Stomach (tissue), 9 donors: Measurements from ENCODE around the gene ARHGAP28. TPM values are rescaled to one million over a fixed set of nuclear protein-coding genes. Genes with fewer than 3 reads are reported as not detected.

Source experiments
- DNase-seq, 2 donors: peaks; one replicate each; pipeline versions ENCODE4 v3.0.0 to v3.0.0-alpha.2; 2013 to 2019
- H3K27ac ChIP-seq, 5 donors: fragments of 200-600 bp in 4 of 5; sonication (generic) in 4 of 5; one replicate each; pipeline ENCODE4 v1.5.1; 2013 to 2019; ENCODE audit warnings: mild to moderate bottlenecking in 1 of 5, moderate library complexity in 1 of 5
- H3K27me3 ChIP-seq, 3 donors: fragments of 200-600 bp; sonication (generic); one replicate each; pipeline ENCODE4 v1.5.1; 2017 to 2019; ENCODE audit warnings: mixed run types in 1 of 3
- H3K36me3 ChIP-seq, 4 donors: fragments of 200-600 bp; sonication (generic); 1 replicate in 3 of 4; 2 replicates in 1 of 4; pipeline ENCODE4 v1.5.1; 2016 to 2019
- H3K4me1 ChIP-seq, 4 donors: fragments of 200-600 bp; sonication (generic); one replicate each; pipeline ENCODE4 v1.5.1; 2016 to 2019
- H3K4me3 ChIP-seq, 4 donors: fragments of 200-600 bp; sonication (generic) in 3 of 4; one replicate each; pipeline ENCODE4 v1.5.1; 2016 to 2019; ENCODE audit warnings: mild to moderate bottlenecking in 1 of 4
- H3K9me3 ChIP-seq, 4 donors: fragments of 200-600 bp; sonication (generic); one replicate each; pipeline ENCODE4 v1.5.1; 2016 to 2019
- CTCF ChIP-seq, 7 experiments: fragments of 450-650 bp in 4 of 7; fragments of 200-600 bp in 3 of 7; sonication (generic) in 3 of 7; IDR thresholded peaks; one replicate each; pipeline ENCODE4 v1.5.1; 2016 to 2019; ENCODE audit warnings: antibody characterized with exemption in 7 of 7, control low read depth in 2 of 7, mild to moderate bottlenecking in 1 of 7
- EP300 ChIP-seq: sonication (generic); formaldehyde crosslinking; IDR thresholded peaks from one replicate; pipeline ENCODE4 v1.6.1; 2017; ENCODE audit warnings: antibody characterized with exemption
- POLR2A ChIP-seq, 4 donors: fragments of 450-650 bp; IDR thresholded peaks; one replicate each; pipeline ENCODE4 v1.6.1; 2016; ENCODE audit warnings: antibody characterized with exemption in 4 of 4, control low read depth in 2 of 4, mild to moderate bottlenecking in 1 of 4, moderate library complexity in 1 of 4
- POLR2AphosphoS5 ChIP-seq, 3 donors: sonication (generic); formaldehyde crosslinking; IDR thresholded peaks; one replicate each; pipeline ENCODE4 v1.6.1; 2016; ENCODE audit warnings: antibody characterized with exemption in 3 of 3
- WGBS, 5 donors: extraction: QIAGEN DNeasy Blood & Tissue Kit in 3 of 5; methylation state at CpG; one replicate each; pipeline versions ENCODE4 v1.1.5 to v1.1.7; 2013 to 2018; 5-methylcytosine and 5-hydroxymethylcytosine counted together
- intact Hi-C: fragments of 100-400 bp; cut with DNase I; formaldehyde crosslinking; loops from one replicate; pipeline ENCODE4 v1.15.1; 2023; ENCODE audit warnings: low total_unique reads
- polyA plus RNA-seq, 3 donors: library from polyadenylated mRNA; stranded (reverse); fragments of 200-250 nt; gene quantifications; one replicate each; pipeline ENCODE4 v1.2.3, GENCODE V29; 2013
- total RNA-seq, 5 donors: library from RNA; depleted of rRNA; stranded (reverse); fragments of >200 nt; gene quantifications; one replicate each; pipeline versions ENCODE4 v1.1.0 to v1.2.3, GENCODE V29; 2014 to 2016
- donor health status: healthy with polysubstance abuse.
- donor health status: Bipolar disorder and iron deficiency.
- donor health status: healthy.

The ARHGAP28 gene
- total and polyA plus RNA-seq, 8 donors: 0.73 to 33.8 (median 3.6) TPM

- intact Hi-C loops: no loop called here
- no peak for DNase-seq
- 73 to 83% (median 79%) methylated on average over 2 of the region's 2 CpGs for WGBS, 5 donors
- no peaks in the 10 kb centered on the region for H3K27me3 ChIP-seq
- TF ChIP-seq POLR2A (IDR thresholded peaks at IDR 0.05) (no peak), CTCF (IDR thresholded peaks at IDR 0.05) (no peak), EP300 (no peak), POLR2AphosphoS5 (IDR thresholded peaks at IDR 0.05) (no peak)
- H3K4me3 ChIP-seq: no peak overlapping the region
- peaks cover 0 to 12% (median 0%) of the 10 kb centered on the region in 4 donors for H3K4me1 ChIP-seq
- H3K36me3 ChIP-seq: no peaks in the 10 kb centered on the region
- peak overlapping the region in 1 of 5 donors; percentile 40 for H3K27ac ChIP-seq
- H3K9me3 ChIP-seq: peaks cover 0 to 10% (median 7%) of the 10 kb centered on the region in 4 donors
Measured at GRCh38 chr18:6748241-6748640, 18.7 kb downstream of the ARHGAP28 start.

- DNase-seq: no peak
- H3K9me3 ChIP-seq: peaks cover 0 to 10% (median 7%) of the 10 kb centered on the region in 4 donors
- H3K27me3 ChIP-seq: no peaks in the 10 kb centered on the region
- no peak overlapping the region for H3K4me3 ChIP-seq
- intact Hi-C loops: no loop called here
- no peaks in the 10 kb centered on the region for H3K36me3 ChIP-seq
- 74 to 100% (median 94%) methylated on average over 1 of the region's 1 CpG for WGBS, 5 donors
- peaks cover 0 to 12% (median 0%) of the 10 kb centered on the region in 4 donors for H3K4me1 ChIP-seq
- TF ChIP-seq CTCF (IDR thresholded peaks at IDR 0.05) (no peak), EP300 (no peak), POLR2A (IDR thresholded peaks at IDR 0.05) (no peak), POLR2AphosphoS5 (IDR thresholded peaks at IDR 0.05) (no peak)
- H3K27ac ChIP-seq: no peak overlapping the region
Measured at GRCh38 chr18:6750411-6750810, 20.9 kb downstream of the ARHGAP28 start.

DNA sequence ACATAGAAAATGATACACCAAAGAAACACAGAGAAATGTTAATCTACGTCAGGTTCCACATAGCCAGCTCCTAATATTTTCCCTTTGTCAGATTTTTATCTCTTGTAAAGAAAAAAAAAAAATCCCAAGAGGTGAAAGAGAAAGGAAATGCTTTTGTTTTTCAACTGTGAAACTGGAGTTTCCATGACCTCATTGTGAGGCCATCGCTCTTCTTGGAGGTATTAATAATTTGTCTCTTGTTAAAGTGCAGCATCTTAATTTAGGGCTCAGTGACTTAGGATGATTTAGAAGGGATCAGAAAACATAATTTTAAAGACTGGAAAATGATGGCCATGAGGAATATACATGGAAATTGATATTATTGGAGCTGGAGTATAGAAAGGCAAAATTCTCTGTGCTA lies 21.7 kb downstream of the ARHGAP28 start:
- DNase-seq: peak in 1 of 2 donors; percentile 53
- Histone ChIP-seq H3K4me3 (no peak overlapping the region), H3K4me1 (peaks cover 0 to 12% (median 0%) of the 10 kb centered on the region in 4 donors), H3K36me3 (no peaks in the 10 kb centered on the region), H3K9me3 (peaks cover 0 to 10% (median 7%) of the 10 kb centered on the region in 4 donors), H3K27me3 (no peaks in the 10 kb centered on the region), H3K27ac (peak overlapping the region in 2 of 5 donors; percentile 7 to 39)
- no peak for TF ChIP-seq POLR2AphosphoS5 (IDR thresholded peaks at IDR 0.05)
- no peak for TF ChIP-seq POLR2A (IDR thresholded peaks at IDR 0.05)
- TF ChIP-seq EP300: no peak
- no peak for TF ChIP-seq CTCF (IDR thresholded peaks at IDR 0.05)
- WGBS, 5 donors: 64 to 82% (median 75%) methylated on average over 2 of the region's 2 CpGs
- intact Hi-C loops: no loop called here

DNA sequence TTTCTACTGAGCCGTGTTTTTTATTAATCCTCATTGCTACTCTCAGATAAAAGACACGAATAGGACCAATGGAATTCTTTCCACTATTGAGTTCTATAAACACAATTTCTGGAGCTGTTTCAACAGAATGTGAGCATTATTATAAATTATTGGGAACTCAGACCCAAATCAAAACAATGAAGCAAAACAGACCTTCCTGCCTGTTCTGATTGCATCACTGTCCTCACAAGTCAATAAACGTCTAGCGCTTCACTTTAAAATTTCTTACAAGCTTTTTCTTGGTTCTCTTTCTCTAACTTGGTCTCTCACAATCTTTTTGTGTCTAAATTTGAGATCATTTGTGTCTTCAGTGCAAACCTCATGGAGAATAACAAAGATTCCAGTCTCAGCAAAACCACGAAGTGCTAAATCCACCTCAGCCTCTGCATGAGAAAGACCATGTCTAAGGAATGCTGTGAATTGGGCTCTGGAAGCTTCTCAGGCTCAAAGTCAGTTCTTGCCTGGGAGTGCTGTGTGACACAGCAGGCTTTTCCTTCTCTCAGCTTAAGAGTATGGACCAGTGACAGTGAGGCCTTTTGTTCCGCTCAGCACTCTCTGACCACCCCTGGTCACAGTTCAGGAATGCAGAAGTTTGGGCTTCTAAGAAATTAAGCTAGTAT lies 22.8 kb downstream of the ARHGAP28 start:
- H3K4me1 ChIP-seq: peaks cover 0 to 12% (median 0%) of the 10 kb centered on the region in 4 donors
- peak in 1 of 2 donors; percentile 43 for DNase-seq
- peak overlapping the region in 4 of 5 donors; percentile 0 to 60 (median 51) for H3K27ac ChIP-seq
- no peaks in the 10 kb centered on the region for H3K36me3 ChIP-seq
- intact Hi-C loops: no loop called here
- peaks cover 0 to 10% (median 7%) of the 10 kb centered on the region in 4 donors for H3K9me3 ChIP-seq
- H3K4me3 ChIP-seq: no peak overlapping the region
- 44 to 61% (median 57%) methylated on average over 6 of the region's 6 CpGs for WGBS, 5 donors
- H3K27me3 ChIP-seq: no peaks in the 10 kb centered on the region
- TF ChIP-seq POLR2A (IDR thresholded peaks at IDR 0.05) (no peak), CTCF (IDR thresholded peaks at IDR 0.05) (no peak), POLR2AphosphoS5 (IDR thresholded peaks at IDR 0.05) (no peak), EP300 (no peak)
